Stimulated activated CD4-positive, alpha-beta T cell treated with anti-CD3 and anti-CD28 coated beads, Interleukin-4, amount 100 ng/mL, for 24 hours (primary cell): ENCODE measurements around the gene TAMALIN.
"Not testable (repeated sequence)": the region's sequence is repeated elsewhere in the genome, so short reads cannot be mapped to it uniquely, and the experiment has no call there.

Experiments
- DNase-seq: peaks from one replicate; pipeline ENCODE4 v3.0.0-alpha.2; 2020

TAMALIN gene

DNA sequence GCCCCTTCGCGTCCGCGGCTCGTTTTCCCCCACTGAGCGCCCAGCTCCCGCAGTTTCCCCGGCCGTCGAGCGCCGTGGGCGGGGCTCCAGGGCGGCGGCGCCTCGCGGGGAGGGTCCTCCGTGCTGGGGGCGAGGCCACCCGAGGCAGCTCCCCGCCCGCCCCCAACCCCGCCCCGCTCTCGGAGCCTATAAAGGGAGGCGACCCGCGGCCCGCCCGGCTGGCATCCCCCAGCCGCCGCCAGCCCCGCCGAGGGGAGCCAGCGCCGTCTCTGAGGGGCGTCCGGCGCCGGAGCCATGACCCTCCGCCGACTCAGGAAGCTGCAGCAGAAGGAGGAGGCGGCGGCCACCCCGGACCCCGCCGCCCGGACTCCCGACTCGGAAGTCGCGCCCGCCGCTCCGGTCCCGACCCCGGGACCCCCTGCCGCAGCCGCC, at the start of gene TAMALIN:
TSS of gene TAMALIN (plus strand) at position 221 of the 432 bp plus-strand sequence. CDS start at position 295, 74 bp downstream.
- peak; percentile 76 for DNase-seq

- no peak for DNase-seq
Measured at GRCh38 chr12:51958542-51958941, 48.2 kb upstream of the TAMALIN start.

DNA sequence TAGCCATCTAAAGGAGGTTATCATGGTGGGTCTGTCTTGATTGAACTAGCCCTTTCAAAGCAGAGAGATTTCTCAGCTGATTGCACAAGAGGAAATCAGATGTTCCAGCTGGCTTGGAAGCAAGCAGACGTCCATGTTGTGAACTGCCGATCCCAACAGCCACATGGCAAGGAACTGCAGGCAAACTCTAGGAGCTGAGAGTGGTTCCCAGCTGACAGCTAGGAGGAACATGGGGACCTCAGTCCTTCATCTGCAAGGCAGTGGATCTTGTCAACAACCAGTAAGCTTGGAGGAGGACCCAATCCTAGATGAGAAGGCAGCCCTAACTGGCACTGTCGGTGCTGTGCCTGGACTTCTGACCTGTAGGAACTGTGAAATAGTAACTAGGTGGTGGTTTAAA, 47.5 kb upstream of the TAMALIN start:
- no peak for DNase-seq

DNA sequence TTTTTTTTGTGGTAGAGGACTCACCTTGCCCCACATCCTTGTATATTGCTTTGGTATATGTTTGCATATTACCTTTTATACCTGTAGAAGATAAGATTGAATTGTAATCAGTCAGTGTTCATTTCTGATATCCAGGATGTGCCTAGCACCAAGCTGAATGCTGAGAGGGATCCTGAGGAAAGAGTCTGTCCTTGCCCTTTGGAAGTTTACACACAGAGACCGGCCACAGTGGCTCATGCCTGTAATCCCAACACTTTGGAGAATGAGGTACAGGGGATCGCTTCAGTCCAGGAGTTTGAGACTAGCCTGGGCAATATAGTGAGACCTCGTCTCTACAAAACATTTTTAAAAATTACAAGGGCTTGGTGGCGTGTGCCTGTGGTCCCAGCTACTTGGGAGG, 46.8 kb upstream of the TAMALIN start:
- DNase-seq = no peak

GRCh38 chr12:51960488-51960887, 46.3 kb upstream of the TAMALIN start:
- DNase-seq = no peak

- DNase-seq = no peak
Measured at GRCh38 chr12:51960890-51961289, 45.9 kb upstream of the TAMALIN start.

GRCh38 chr12:51961834-51962233, 44.9 kb upstream of the TAMALIN start:
- DNase-seq = no peak

GRCh38 chr12:51962737-51963136, 44.0 kb upstream of the TAMALIN start:
- DNase-seq = no peak

GRCh38 chr12:51963477-51963876, 43.3 kb upstream of the TAMALIN start:
- DNase-seq = no peak

- no peak for DNase-seq
Measured at GRCh38 chr12:51969643-51970042, 37.1 kb upstream of the TAMALIN start.

GRCh38 chr12:51970904-51971646, 35.7 kb upstream of the TAMALIN start:
- peak; percentile 62 for DNase-seq

- DNase-seq = no peak
Measured at GRCh38 chr12:51971679-51972421, 34.9 kb upstream of the TAMALIN start.

GRCh38 chr12:51972422-51972812, 34.3 kb upstream of the TAMALIN start:
- no peak for DNase-seq

GRCh38 chr12:51972849-51973273, 33.9 kb upstream of the TAMALIN start:
- peak; percentile 58 for DNase-seq

DNA sequence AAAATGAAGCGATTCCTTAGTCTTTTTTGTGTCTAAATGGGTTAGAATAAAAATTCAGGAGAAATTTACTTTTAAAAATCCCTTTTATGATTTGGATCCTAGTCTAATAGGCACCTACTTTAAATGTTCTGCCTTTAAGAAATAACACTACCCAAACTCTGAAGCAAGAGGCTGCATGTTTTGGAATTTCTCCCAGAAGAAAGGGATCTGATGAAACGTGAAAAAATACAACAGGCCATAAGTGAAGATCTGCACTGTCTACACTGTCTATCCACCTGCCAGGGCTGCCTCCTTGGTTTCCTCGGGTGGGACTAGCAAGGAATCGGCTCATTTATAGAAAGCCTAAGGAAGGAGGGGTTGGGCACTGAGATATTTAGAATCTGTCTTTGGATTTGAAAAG, 33.2 kb upstream of the TAMALIN start:
- no peak for DNase-seq

GRCh38 chr12:51974646-51975045, 32.1 kb upstream of the TAMALIN start:
- no peak for DNase-seq

DNA sequence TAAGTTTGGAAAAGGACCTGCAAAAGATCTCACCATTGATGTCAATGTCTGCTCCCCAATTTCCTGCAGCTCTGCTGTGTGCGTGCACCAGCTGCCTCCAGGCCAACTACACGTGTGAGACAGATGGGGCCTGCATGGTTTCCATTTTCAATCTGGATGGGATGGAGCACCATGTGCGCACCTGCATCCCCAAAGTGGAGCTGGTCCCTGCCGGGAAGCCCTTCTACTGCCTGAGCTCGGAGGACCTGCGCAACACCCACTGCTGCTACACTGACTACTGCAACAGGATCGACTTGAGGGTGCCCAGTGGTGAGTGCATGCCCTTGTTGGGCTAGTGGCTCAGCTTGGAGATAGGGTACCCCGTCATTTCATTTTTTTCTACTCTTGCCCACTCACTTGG, 31.6 kb upstream of the TAMALIN start:
- no peak for DNase-seq

DNA sequence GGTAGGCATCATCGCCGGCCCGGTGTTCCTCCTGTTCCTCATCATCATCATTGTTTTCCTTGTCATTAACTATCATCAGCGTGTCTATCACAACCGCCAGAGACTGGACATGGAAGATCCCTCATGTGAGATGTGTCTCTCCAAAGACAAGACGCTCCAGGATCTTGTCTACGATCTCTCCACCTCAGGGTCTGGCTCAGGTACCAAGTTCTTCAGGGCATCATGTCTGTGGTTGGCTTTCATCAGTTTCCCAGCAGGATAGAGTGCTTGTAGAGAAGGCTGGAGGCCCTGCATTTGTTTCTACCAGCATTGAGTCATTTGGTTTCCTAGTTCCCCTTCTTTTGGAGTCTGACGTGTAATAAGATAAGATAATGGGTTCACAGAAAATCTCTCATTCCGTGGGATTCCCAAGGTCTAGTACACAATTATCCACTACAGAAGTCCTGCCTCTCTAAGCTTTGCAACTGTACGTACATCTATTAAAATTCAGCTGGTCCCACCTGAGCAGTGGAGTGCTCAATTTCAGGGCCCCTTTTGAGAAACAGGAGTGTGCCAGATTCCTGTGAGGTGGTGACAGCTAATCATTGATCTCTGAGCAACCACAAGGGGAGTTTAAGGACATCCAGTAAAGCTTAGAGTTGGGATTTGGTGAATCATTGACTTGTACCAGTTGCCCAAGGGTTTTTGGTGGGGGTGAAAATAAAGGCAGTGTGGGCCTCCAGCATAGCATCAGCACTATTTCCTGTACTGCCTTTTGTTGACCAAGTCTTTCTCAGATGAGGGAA, 30.2 kb upstream of the TAMALIN start:
- no peak for DNase-seq

DNA sequence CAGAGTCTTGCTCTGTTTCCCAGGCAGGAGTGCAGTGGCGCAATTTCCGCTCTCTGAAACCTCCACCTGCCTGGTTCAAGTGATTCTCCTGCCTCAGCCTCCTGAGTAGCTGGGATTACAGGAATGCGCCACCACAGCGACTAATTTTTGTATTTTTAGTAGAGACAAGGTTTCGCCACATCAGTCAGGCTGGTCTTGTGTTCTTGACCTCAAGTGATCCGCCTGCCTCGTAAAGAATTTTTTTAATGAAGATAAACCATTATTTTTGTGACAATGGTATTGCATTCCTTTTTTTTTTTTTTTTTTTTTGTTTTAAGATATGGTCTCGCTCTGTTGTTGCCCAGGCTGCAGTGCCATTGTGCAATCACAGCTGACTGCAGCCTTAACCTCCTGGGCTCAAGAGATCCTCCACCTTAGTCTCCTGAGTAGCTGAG, 29.4 kb upstream of the TAMALIN start:
- DNase-seq = no peak

- DNase-seq = not testable (repeated sequence)
Measured at GRCh38 chr12:51979306-51979705, 27.4 kb upstream of the TAMALIN start.

DNA sequence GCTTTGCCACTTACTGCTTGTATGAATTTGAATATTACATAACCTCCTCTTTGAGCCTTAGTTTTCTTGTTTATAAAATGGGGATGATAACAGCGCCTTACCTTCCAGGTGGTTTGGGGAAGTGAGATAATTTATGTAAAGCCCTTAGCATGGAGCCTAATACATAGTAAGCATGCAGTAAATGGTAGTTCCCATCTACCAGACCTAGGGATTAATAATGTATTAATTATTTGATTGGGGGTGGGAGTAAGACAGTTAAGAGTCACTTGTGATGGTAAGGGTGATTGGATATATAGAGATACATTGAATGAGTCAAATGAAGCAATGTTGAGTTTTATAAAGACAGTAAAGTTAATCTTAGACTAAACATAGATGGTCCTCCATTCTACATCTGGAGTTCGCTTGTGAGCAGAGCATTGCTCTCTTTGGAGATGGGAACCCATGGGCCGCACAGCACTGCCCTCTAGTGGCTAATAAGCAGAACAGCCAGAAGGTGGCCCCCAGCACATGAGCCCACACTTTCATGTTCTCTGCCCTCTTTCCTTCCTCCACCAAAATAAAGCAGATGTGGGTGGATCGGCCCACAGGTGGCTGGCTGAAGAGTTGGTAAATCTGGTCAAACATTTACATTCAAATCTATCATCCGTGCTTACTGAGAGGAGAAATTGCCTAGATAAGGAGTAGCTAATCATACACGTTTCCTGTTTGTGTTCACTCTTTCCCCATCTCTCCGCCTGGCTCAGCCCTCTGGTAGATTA, 26.5 kb upstream of the TAMALIN start:
- peak; percentile 68 for DNase-seq

GRCh38 chr12:51980809-51981127, 26.0 kb upstream of the TAMALIN start:
- no peak for DNase-seq

GRCh38 chr12:51984657-51985056, 22.1 kb upstream of the TAMALIN start:
- DNase-seq = no peak
